Progenitor cell of endocrine pancreas (in vitro differentiated cells): ENCODE results near the gene HMMR. TPM values are rescaled to one million over a fixed set of nuclear protein-coding genes. Genes with fewer than 3 reads are reported as not detected.
"Not testable (repeated sequence)": the region's sequence is repeated elsewhere in the genome, so short reads cannot be mapped to it uniquely, and the experiment has no call there.

Experiments
- DNase-seq: peaks from one replicate; pipeline ENCODE4 v3.0.0; 2021; ENCODE audit warnings: low spot score; ENCODE audit not compliant: unreplicated experiment
- H3K27ac Mint-ChIP-seq: 2 replicates; pipeline ENCODE4 v1.8.0; 2021; ENCODE audit warnings: mild to moderate bottlenecking, moderate library complexity, mixed read lengths
- H3K27me3 Mint-ChIP-seq: 2 replicates; pipeline ENCODE4 v1.8.0; 2021; ENCODE audit warnings: mixed read lengths
- H3K36me3 Mint-ChIP-seq: 2 replicates; pipeline ENCODE4 v1.8.0; 2022; ENCODE audit warnings: mixed read lengths; ENCODE audit not compliant: insufficient read depth
- H3K4me1 Mint-ChIP-seq: 2 replicates; pipeline ENCODE4 v1.8.0; 2021; ENCODE audit warnings: low read depth, mixed read lengths
- H3K4me3 Mint-ChIP-seq: 2 replicates; pipeline ENCODE4 v1.8.0; 2021; ENCODE audit warnings: low read depth, mild to moderate bottlenecking, moderate library complexity, mixed read lengths
- H3K9me3 Mint-ChIP-seq: 2 replicates; pipeline ENCODE4 v1.8.0; 2021; ENCODE audit warnings: low read depth, mixed read lengths
- CTCF ChIP-seq: fragments of 200-600 bp; sonication (generic); IDR thresholded peaks from one replicate; pipeline ENCODE4 v1.5.0; 2021; ENCODE audit warnings: antibody characterized with exemption, mild to moderate bottlenecking; ENCODE audit not compliant: unreplicated experiment
- total RNA-seq: library from RNA; stranded (reverse); gene quantifications from 2 replicates; pipeline ENCODE4 v1.2.1, GENCODE V29; 2021

Gene HMMR
- total RNA-seq, 1 donor from 2014 or later = 15.0 TPM

GRCh38 chr5:163534492-163535094, 74.2 kb downstream of the HMMR start:
- Mint-ChIP-seq H3K4me3 (no peak overlapping the region), H3K9me3 (no peaks in the 10 kb centered on the region), H3K36me3 (no peaks in the 10 kb centered on the region), H3K4me1 (peaks cover 11% of the 10 kb centered on the region), H3K27ac (no peak overlapping the region), H3K27me3 (peaks cover 18% of the 10 kb centered on the region)
- no peak for TF ChIP-seq CTCF
- no peak for DNase-seq

GRCh38 chr5:163535290-163535689, 74.9 kb downstream of the HMMR start:
- Mint-ChIP-seq H3K4me3 (no peak overlapping the region), H3K27ac (no peak overlapping the region), H3K4me1 (peaks cover 11% of the 10 kb centered on the region), H3K27me3 (peaks cover 18% of the 10 kb centered on the region), H3K9me3 (no peaks in the 10 kb centered on the region), H3K36me3 (no peaks in the 10 kb centered on the region)
- TF ChIP-seq CTCF = no peak
- DNase-seq = no peak

- peaks cover 11% of the 10 kb centered on the region for H3K4me1 Mint-ChIP-seq
- H3K27me3 Mint-ChIP-seq = peaks cover 18% of the 10 kb centered on the region
- H3K4me3 Mint-ChIP-seq, H3K9me3 Mint-ChIP-seq, H3K27ac Mint-ChIP-seq, DNase-seq, H3K36me3 Mint-ChIP-seq: not testable (repeated sequence)
Observed at GRCh38 chr5:163536442-163536841, 76.0 kb downstream of the HMMR start.

- Mint-ChIP-seq H3K27me3 (no peaks in the 10 kb centered on the region), H3K4me3 (no peak overlapping the region), H3K9me3 (no peaks in the 10 kb centered on the region), H3K27ac (no peak overlapping the region), H3K4me1 (no peaks in the 10 kb centered on the region), H3K36me3 (no peaks in the 10 kb centered on the region)
- TF ChIP-seq CTCF = no peak
- DNase-seq = no peak
Observed at GRCh38 chr5:163540696-163541095, 80.3 kb downstream of the HMMR start.

Other genes with a start within 250 kb of the HMMR start
- 250 and 267 TPM in 2 replicates for gene CCNG1, start 23.0 kb upstream of the HMMR start, total RNA-seq
- gene NUDCD2, start 530 bp upstream of the HMMR start, total RNA-seq = 33.0 and 39.1 TPM in 2 replicates
- 64.4 and 66.8 TPM in 2 replicates for gene MAT2B, start 45.0 kb downstream of the HMMR start, total RNA-seq